CD4-positive, CD25-positive, alpha-beta regulatory T cell (primary cell): ENCODE results near the gene PUM1. TPM values are rescaled to one million over a fixed set of nuclear protein-coding genes. Genes with fewer than 3 reads are reported as not detected.

Source experiments
- ATAC-seq, 2 donors: fragments of 150-1000 bp; cut with Tn5 transposase; one replicate each; pipeline ENCODE4 v1.10.0; 2021; ENCODE audit warnings: low read depth in 2 of 2, moderate number of reproducible peaks in 2 of 2, moderate library complexity in 1 of 2
- DNase-seq, 3 donors: peaks; one replicate each; pipeline versions ENCODE4 v3.0.0 to v3.0.0-alpha.2; 2012 to 2022; ENCODE audit warnings: mixed read lengths in 1 of 3
- H3K27ac ChIP-seq: one replicate; pipeline ENCODE4 v1.7.0; 2013; ENCODE audit warnings: mild to moderate bottlenecking, low read length; ENCODE audit not compliant: insufficient read depth, poor library complexity, severe bottlenecking
- H3K27me3 ChIP-seq: one replicate; pipeline ENCODE4 v1.7.0; 2013; ENCODE audit warnings: low read length; ENCODE audit not compliant: control insufficient read depth, insufficient read depth
- H3K36me3 ChIP-seq: one replicate; pipeline ENCODE4 v1.7.0; 2013; ENCODE audit warnings: mild to moderate bottlenecking, low read length, moderate library complexity; ENCODE audit not compliant: control insufficient read depth, insufficient read depth
- H3K4me1 ChIP-seq: 2 replicates; pipeline ENCODE4 v1.7.0; 2013; ENCODE audit warnings: mild to moderate bottlenecking, low read length; ENCODE audit not compliant: insufficient read depth, control insufficient read depth, poor library complexity, severe bottlenecking
- H3K4me3 ChIP-seq: one replicate; pipeline ENCODE4 v1.7.0; 2013; ENCODE audit warnings: low read depth, mild to moderate bottlenecking, low read length, moderate library complexity
- H3K9me3 ChIP-seq, 2 experiments: 1 replicate in 1 of 2; 2 replicates in 1 of 2; pipeline ENCODE4 v1.7.0; 2013; ENCODE audit warnings: low read length in 2 of 2, mild to moderate bottlenecking in 1 of 2, moderate library complexity in 1 of 2; ENCODE audit not compliant: control insufficient read depth in 2 of 2
- H3K27ac Mint-ChIP-seq, 3 donors: one replicate each; pipeline ENCODE4 v1.8.0; 2020 to 2022; ENCODE audit warnings: mild to moderate bottlenecking in 3 of 3, mixed read lengths in 3 of 3, moderate library complexity in 2 of 3
- H3K27me3 Mint-ChIP-seq: one replicate; pipeline ENCODE4 v1.8.0; 2022; ENCODE audit warnings: mild to moderate bottlenecking, mixed read lengths
- H3K36me3 Mint-ChIP-seq: one replicate; pipeline ENCODE4 v1.8.0; 2020; ENCODE audit warnings: mixed read lengths
- H3K4me1 Mint-ChIP-seq, 4 donors: one replicate each; pipeline ENCODE4 v1.8.0; 2020 to 2022; ENCODE audit warnings: mixed read lengths in 4 of 4, mild to moderate bottlenecking in 1 of 4
- H3K4me3 Mint-ChIP-seq, 4 donors: one replicate each; pipeline ENCODE4 v1.8.0; 2020 to 2022; ENCODE audit warnings: mild to moderate bottlenecking in 4 of 4, mixed read lengths in 4 of 4, moderate library complexity in 3 of 4
- H3K9me3 Mint-ChIP-seq, 7 donors: one replicate each; pipeline ENCODE4 v1.8.0; 2020 to 2022; ENCODE audit warnings: mixed read lengths in 7 of 7, mild to moderate bottlenecking in 3 of 7, moderate library complexity in 2 of 7
- polyA plus RNA-seq, 4 donors: library from polyadenylated mRNA; unstranded; fragments of 300-500 nt; fragmentation: Illumina TruSeq; gene quantifications; one replicate each; pipeline ENCODE4 v1.2.3, GENCODE V29; 2021
- total RNA-seq: library from RNA; stranded (reverse); gene quantifications from one replicate; pipeline ENCODE4 v1.2.3, GENCODE V29; 2022

Gene PUM1
- total and polyA plus RNA-seq, 5 donors from 2014 or later: 108 to 283 (median 136) TPM

DNA sequence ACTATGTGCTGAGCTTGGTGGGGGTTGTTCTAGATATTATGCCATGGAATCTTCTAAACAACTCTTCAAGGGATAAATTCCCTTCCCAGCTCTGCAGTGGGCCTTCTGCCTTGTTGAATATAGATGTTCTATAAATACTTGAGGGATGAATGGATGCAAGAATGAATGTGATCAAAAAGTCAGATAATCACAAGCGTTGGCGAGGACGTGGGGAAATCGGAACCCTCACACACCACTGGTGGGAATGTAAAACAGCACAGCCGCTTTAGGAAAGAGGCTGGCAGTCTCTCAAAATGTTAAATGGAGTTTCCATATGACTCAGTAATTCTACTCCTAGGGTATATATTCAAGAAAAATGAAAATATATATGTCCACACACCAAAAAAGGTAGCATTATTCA, 176.0 kb downstream of the PUM1 start:
- H3K4me1 Mint-ChIP-seq: no peaks in the 10 kb centered on the region
- no peak overlapping the region for H3K4me3 Mint-ChIP-seq

DNA sequence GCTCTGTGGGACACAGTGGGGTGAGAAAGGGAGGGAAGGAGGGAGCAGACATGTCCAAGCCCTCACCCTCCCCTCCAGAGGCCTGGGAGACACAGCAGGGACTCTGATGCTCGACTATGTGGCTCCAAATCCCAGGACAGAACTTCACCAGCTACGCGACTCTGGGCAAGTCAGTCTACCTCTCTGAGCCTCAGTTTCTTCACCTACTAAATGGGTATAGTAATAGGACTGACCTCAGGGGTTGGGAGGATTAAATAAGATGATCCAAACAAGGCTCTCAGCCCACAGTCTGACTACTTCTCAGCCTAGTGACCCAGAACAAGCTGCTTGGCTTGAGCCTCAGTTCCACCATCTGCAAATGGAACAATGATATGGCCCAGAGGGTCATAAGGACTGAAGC, 176.5 kb downstream of the PUM1 start:
- no peak overlapping the region for H3K4me3 ChIP-seq
- H3K4me1 Mint-ChIP-seq: no peaks in the 10 kb centered on the region
- no peaks in the 10 kb centered on the region for H3K27me3 ChIP-seq
- no peaks in the 10 kb centered on the region for H3K9me3 Mint-ChIP-seq
- H3K36me3 ChIP-seq: no peaks in the 10 kb centered on the region
- no peak for DNase-seq
- no peaks in the 10 kb centered on the region for H3K27me3 Mint-ChIP-seq
- H3K9me3 ChIP-seq: no peaks in the 10 kb centered on the region
- H3K27ac Mint-ChIP-seq: no peak overlapping the region
- no peaks in the 10 kb centered on the region for H3K4me1 ChIP-seq
- no peak for ATAC-seq
- H3K36me3 Mint-ChIP-seq: no peaks in the 10 kb centered on the region
- H3K27ac ChIP-seq: no peak overlapping the region
- H3K4me3 Mint-ChIP-seq: no peak overlapping the region

More for the DNA sequence above, 176.0 kb downstream of the PUM1 start:
- ATAC-seq: no peak
- Histone ChIP-seq H3K9me3 (no peaks in the 10 kb centered on the region), H3K4me3 (no peak overlapping the region), H3K27me3 (no peaks in the 10 kb centered on the region), H3K4me1 (no peaks in the 10 kb centered on the region), H3K36me3 (no peaks in the 10 kb centered on the region), H3K27ac (no peak overlapping the region)
- Mint-ChIP-seq H3K27me3 (no peaks in the 10 kb centered on the region), H3K36me3 (no peaks in the 10 kb centered on the region), H3K27ac (no peak overlapping the region), H3K9me3 (no peaks in the 10 kb centered on the region)
- DNase-seq: no peak

DNA sequence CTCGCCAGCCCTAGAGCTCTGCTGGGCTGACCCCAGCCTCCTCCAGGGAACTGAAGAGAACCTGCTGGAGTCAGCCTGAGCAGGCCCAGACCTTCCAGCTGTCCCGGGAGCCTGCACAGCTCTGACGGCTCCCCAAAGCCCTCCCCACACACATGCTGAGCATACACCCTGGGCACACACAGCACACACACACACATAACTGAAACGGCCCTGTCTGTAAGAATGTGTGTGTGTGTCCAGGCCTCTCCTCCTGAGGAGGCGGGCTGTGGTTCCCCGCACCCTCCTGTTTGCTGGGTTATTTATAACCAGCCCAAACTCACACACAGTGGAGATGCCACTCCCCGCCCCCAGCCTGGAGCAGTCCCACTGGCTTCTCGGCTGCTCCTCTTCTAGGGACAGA, 177.1 kb downstream of the PUM1 start:
- no peaks in the 10 kb centered on the region for H3K36me3 ChIP-seq
- DNase-seq: no peak
- no peaks in the 10 kb centered on the region for H3K9me3 Mint-ChIP-seq
- no peaks in the 10 kb centered on the region for H3K9me3 ChIP-seq
- H3K27me3 Mint-ChIP-seq: no peaks in the 10 kb centered on the region
- H3K27ac ChIP-seq: no peak overlapping the region
- H3K27me3 ChIP-seq: no peaks in the 10 kb centered on the region
- no peak overlapping the region for H3K27ac Mint-ChIP-seq
- H3K4me3 ChIP-seq: no peak overlapping the region
- ATAC-seq: no peak
- no peak overlapping the region for H3K4me3 Mint-ChIP-seq
- no peaks in the 10 kb centered on the region for H3K4me1 ChIP-seq
- H3K36me3 Mint-ChIP-seq: no peaks in the 10 kb centered on the region
- no peaks in the 10 kb centered on the region for H3K4me1 Mint-ChIP-seq

DNA sequence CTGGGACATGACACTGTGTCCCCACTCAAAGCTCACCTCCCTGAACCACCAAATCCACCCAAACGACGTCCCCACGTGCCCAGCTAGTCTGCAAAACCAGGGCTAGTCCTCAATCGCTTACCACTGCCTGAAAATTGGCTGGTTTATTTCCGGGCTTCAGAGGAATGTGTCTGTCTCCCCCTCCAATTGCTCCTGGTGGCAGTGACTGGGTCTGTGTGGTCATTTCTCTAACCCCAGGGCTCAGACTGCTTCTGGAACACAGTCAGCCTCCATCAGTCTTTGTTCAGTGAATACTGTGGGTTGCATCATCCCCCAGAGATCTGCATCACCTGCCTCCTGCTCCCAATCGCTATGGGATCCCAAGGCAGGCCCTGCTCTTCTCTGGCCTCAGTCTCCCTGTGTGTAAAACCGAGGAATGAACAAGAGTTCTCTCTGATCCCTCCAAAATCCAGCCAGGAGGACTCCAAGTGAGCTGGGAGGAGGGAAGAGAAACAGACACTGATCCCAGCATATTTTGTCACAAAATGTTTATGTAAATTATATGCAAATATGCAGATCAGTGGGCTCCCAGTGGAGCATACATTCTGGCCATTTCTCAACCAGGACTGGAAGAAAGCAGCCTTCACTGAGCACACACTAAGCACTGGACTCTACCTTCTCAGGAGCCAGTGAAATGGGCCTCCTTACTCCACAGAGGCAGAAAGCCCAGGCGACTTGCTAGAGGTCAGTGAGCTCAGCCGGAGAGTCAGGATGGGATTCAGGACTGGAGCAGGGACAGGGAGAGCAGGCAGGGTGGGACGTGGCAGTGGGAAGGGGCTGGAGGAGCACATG, 177.8 kb downstream of the PUM1 start:
- no peak overlapping the region for H3K27ac ChIP-seq
- DNase-seq (no peak), ATAC-seq (no peak)
- no peaks in the 10 kb centered on the region for H3K36me3 Mint-ChIP-seq
- no peaks in the 10 kb centered on the region for H3K27me3 Mint-ChIP-seq
- no peaks in the 10 kb centered on the region for H3K36me3 ChIP-seq
- H3K9me3 ChIP-seq: no peaks in the 10 kb centered on the region
- no peak overlapping the region for H3K4me3 Mint-ChIP-seq
- no peaks in the 10 kb centered on the region for H3K27me3 ChIP-seq
- H3K9me3 Mint-ChIP-seq: no peaks in the 10 kb centered on the region
- no peaks in the 10 kb centered on the region for H3K4me1 Mint-ChIP-seq
- H3K4me1 ChIP-seq: no peaks in the 10 kb centered on the region
- no peak overlapping the region for H3K27ac Mint-ChIP-seq
- no peak overlapping the region for H3K4me3 ChIP-seq

DNA sequence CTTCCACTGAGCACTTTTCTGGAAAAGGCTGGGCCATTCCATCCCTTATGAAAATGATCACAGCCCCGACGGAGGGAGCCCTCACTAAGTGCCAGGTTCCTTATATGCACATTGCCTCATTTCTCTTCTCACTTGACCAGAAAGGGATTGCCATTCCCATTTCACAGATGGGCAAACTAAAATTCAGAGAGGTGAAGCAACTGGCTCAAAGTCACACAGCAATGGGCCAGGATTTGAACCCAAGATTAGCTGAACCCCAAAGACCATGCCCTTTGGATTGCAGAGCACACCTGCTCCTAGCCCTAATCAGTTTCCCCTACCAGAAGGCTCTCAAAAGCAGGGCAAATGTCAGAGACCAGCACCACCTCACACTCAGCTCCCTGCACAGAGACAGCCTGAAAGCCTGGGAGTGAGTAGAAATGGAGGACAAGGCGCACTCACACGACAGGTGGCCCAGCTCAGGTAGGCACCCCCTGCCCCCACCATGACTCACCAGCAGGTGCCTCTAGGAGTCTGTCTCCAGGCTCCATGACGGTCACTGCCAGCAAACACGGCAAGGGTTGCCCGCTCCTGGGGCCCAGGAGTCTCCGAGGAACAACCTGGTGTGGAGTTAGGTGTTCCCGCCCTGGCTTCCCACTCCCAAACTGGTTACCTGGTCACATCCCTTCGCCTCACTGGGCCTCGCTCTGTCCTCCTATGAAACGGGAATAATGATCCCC, 178.6 kb downstream of the PUM1 start:
- Histone ChIP-seq H3K27ac (no peak overlapping the region), H3K9me3 (no peaks in the 10 kb centered on the region), H3K4me1 (no peaks in the 10 kb centered on the region), H3K4me3 (no peak overlapping the region), H3K36me3 (no peaks in the 10 kb centered on the region), H3K27me3 (no peaks in the 10 kb centered on the region)
- no peaks in the 10 kb centered on the region for H3K4me1 Mint-ChIP-seq
- H3K27me3 Mint-ChIP-seq: no peaks in the 10 kb centered on the region
- no peaks in the 10 kb centered on the region for H3K36me3 Mint-ChIP-seq
- H3K9me3 Mint-ChIP-seq: no peaks in the 10 kb centered on the region
- DNase-seq: no peak
- no peak overlapping the region for H3K27ac Mint-ChIP-seq
- ATAC-seq: no peak
- no peak overlapping the region for H3K4me3 Mint-ChIP-seq

DNA sequence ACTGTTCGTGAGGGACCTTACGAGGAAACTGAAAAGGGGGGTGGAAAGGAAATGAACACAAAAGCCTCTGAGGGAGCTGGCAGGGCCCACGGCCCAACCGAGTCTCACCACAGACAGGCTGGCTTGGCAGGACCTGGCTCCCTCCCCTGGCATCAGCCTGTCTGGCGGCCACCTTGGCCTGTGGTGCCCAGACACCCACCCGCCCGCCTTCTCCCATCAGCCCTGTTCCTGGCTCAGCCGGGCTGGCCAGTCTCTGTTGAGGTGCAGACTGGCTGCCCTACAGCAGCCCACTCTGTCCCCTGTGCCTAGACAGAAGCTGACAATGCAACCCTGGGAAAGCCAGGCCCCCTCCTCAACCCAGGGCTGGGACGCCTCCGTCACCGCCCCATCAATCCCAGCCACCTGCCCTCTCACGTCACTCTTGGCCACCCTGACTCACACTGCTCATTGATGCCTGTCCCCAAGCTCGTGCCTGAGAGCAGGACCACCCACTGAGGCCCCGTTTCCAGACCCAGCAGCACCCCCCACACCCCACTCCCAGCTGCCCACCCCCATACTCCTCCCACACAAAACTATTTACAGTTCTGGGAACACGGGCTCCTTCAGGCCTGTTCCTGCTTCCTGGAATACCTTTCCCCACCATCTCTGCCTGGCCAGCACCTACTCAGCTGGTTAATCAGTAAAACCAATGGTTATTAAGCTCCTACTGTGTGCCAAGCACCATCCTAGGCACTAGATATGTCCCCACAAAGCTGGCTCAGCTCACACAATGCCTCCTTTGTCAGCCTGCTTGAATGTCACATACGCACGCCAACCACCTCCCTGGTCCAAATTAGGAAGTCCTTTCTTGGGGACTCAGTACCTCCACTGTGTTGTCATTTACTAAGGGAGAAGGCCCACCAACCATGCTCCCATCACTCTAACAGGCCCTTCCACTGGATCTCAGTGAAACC, 179.7 kb downstream of the PUM1 start:
- H3K27me3 Mint-ChIP-seq: no peaks in the 10 kb centered on the region
- Histone ChIP-seq H3K9me3 (no peaks in the 10 kb centered on the region), H3K36me3 (no peaks in the 10 kb centered on the region), H3K4me3 (no peak overlapping the region), H3K27me3 (no peaks in the 10 kb centered on the region), H3K4me1 (no peaks in the 10 kb centered on the region), H3K27ac (no peak overlapping the region)
- no peak overlapping the region for H3K4me3 Mint-ChIP-seq
- ATAC-seq (no peak), DNase-seq (no peak)
- peaks cover 0 to 5% (median 0%) of the 10 kb centered on the region in 4 donors for H3K4me1 Mint-ChIP-seq
- H3K27ac Mint-ChIP-seq: no peak overlapping the region
- H3K36me3 Mint-ChIP-seq: no peaks in the 10 kb centered on the region
- H3K9me3 Mint-ChIP-seq: no peaks in the 10 kb centered on the region

DNA sequence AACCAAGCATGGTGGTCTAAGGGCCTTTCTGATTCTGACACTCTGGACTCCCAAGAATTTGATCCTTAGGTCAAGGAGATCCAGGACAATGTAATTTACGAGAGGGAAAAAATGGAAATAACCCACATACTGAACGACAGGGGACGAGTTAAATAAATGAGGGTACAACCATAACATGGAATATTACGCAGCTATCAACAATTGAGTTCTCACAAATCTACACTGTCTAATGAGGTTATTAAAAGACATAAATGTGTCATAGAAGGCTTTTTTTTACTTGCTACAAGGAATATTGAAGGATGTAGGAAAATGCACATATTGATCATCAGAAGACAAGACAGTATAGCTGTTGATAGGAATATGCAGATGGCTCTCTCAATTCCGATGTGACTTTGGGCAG, 180.8 kb downstream of the PUM1 start:
- Mint-ChIP-seq H3K4me1 (peaks cover 0 to 5% (median 0%) of the 10 kb centered on the region in 4 donors), H3K9me3 (no peaks in the 10 kb centered on the region), H3K4me3 (no peak overlapping the region), H3K27me3 (no peaks in the 10 kb centered on the region), H3K27ac (peak overlapping the region in 1 of 3 donors; percentile 26), H3K36me3 (no peaks in the 10 kb centered on the region)
- Histone ChIP-seq H3K27me3 (no peaks in the 10 kb centered on the region), H3K27ac (no peak overlapping the region), H3K4me3 (no peak overlapping the region), H3K4me1 (no peaks in the 10 kb centered on the region), H3K9me3 (no peaks in the 10 kb centered on the region), H3K36me3 (no peaks in the 10 kb centered on the region)
- no peak for ATAC-seq
- DNase-seq: no peak
